Stimulated activated CD4-positive, alpha-beta T cell treated with anti-CD3 and anti-CD28 coated beads, Interleukin-12 subunit alpha, Interleukin-12 subunit beta, amount 100 ng/mL, for 24 hours (primary cell): ENCODE data around the gene TAF11L3.
"Not testable (repeated sequence)": the region's sequence is repeated elsewhere in the genome, so short reads cannot be mapped to it uniquely, and the experiment has no call there.

Experiments used
- DNase-seq, 2 experiments: peaks; one replicate each; pipeline ENCODE4 v3.0.0-alpha.2; 2020; ENCODE audit warnings: low read depth in 2 of 2

Gene TAF11L3

DNA sequence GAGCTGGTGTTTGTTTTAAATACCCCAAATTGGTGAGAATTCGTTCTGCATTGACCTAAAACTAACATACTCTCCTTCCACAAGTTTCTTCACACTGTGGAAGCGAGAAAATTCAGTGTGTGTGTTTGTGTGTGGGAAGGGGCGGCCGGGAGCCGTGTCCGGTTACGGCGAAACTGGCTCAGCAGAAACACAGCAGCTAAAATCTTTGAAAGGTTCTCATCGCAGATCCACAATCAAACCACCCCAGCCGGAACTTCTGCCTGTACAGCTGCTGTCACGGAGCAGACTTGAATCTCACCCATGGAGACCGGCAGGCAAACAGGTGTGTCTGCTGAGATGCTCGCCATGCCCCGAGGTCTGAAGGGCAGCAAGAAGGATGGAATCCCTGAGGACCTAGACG, at the start of gene TAF11L3:
Gene TAF11L3 (plus strand): TSS at position 301 of the 400 bp plus-strand sequence.
- not testable (repeated sequence) for DNase-seq

DNA sequence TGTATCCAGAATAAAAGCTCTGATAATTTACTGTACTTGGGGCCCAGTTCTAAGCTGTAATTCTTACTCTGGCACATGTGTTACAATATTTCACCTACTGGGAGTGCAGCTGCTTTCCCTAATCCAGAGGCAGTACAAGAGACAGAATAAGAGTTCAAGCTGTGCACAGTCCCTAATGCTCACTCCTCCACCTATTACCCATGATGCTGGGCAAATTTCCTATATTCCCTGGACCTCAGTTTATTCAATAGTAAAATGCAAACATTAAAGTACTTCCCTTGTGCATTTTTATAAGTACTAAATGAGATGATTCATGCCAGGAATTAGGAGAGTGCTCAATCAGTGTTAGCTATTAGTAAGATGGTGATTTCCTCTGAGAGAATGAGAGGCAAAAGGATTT, 48.1 kb upstream of the TAF11L3 start:
- no peak for DNase-seq

DNA sequence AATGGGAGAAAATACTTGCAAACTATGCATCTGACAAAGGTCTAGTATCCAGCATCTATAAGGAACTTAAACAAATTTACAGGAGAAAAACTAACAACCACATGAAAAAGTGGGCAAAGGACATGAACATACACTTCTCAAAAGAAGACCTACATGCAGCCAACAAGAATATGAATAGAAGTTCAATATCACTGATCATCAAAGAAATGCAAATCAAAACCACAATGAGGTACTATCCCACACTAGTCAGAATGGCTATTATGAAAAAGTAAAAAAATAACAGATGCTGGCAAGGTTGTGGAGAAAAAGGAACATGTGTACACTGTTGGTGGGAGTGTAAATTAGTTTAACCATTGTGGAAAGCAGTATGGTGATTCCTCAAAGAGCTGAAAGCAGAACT, 43.1 kb upstream of the TAF11L3 start:
- not testable (repeated sequence) for DNase-seq

DNA sequence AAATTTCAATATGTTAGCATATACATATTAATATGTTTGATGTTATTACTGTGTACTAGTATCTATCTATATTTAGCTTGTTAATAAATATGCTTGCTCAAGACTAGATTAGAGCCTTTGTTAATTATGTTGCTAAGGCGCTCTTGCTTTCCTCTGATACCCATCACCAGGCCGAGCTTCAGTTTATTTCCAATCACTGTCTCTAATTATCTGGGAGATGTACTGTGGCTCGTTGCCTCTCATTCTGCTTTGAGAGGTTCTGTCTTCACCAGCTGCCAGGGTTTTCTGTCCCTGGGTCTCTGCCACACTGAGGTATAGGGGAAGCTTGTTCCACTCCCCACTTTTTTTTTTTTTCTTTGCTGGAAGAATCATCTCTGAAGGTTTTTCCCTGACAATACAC, 41.1 kb upstream of the TAF11L3 start:
- DNase-seq: no peak

- DNase-seq: no peak
Measured at GRCh38 chr5:17477573-17478265, 40.4 kb upstream of the TAF11L3 start.

GRCh38 chr5:17481378-17481777, 36.8 kb upstream of the TAF11L3 start:
- no peak for DNase-seq

DNA sequence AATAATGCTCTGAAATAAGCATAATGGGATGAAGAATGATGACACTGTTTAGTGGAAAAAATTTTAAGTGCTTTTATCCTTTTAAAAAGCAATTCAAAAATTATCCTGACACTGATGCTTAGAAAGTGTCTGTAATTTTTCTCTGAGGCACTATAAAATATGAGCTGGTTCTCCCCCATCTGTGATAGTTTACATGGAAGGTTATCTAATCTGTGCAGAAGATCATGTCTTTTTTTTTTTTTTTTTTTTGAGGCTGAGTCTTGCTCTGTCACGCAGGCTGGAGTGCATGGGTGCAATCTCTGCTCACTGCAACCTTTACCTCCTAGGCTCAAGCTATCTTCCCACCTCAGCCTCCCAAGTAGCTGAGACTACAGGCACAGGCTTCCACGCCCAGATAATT, 35.4 kb upstream of the TAF11L3 start:
- DNase-seq: no peak

- not testable (repeated sequence) for DNase-seq
Measured at GRCh38 chr5:17486464-17487173, 31.5 kb upstream of the TAF11L3 start.

GRCh38 chr5:17487174-17487512, 31.0 kb upstream of the TAF11L3 start:
- DNase-seq: no peak

GRCh38 chr5:17491257-17491656, 26.9 kb upstream of the TAF11L3 start:
- not testable (repeated sequence) for DNase-seq

DNA sequence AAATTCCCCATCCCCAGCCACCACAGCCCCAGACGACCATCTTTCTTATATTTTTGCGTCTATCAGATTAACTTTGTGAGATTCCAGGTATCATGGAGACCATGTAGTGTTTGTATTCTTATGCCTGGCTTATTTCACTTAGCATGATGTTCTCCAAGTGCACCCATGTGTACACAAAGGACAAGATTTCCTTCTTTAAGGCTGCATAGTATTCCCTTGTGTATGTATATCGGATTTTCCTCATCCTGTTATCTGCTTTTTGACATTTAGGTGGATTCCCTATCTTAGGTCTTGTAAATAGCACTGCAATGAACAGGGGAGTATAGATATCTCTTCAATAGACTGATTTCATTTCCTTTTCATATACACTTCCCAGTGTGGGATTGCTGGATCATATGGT, 25.4 kb upstream of the TAF11L3 start:
- DNase-seq: no peak

DNA sequence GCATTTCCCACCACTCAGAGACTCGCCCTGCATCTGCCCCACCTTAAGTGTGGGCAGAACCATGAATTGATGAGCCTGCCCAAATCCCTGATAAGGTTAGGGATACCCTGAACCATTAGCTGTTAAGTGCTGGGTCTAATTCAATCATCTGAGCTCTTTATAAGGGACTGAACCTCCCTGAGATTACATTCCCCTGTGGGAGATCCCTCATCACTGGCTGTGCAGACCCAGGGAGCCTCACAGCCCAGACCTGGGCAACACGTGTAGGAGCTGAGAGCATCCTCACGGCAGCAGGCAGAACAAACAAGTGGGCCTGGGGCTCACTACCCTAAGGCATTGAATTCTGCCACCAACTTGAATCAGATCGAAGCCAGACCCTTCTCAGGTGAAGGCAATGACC, 20.7 kb upstream of the TAF11L3 start:
- DNase-seq: no peak

GRCh38 chr5:17497931-17498330, 20.2 kb upstream of the TAF11L3 start, which contains the start of gene TAF11L2:
TSS of gene TAF11L2 (plus strand) at chr5:17498231.
- not testable (repeated sequence) for DNase-seq

DNA sequence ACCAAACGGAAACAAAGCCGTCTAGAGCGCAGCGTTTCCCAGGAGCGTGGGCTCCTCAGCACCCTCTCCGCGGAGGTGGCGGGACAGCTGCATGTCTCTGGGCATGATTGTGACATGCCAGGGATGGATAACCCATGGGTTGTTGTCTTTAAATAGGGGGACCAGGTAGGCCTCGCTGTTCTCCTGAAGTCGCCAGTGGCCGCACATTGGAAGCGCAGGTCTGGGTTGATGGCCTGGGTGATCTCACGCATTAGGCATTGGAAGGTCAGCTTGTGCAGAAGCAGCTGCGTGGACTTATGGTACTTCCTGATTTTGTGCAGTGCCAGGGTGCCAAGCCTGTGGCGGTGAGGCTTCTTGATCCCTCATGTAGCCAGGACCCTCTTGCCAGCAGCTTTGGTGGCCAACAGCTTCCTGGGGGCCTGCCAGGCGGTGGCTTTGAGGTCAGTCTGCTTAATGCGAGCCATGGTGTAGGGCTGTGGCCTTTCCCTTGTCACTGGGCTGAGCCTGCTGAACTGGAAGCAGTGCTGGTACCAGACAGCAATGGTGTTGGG, 6.3 kb upstream of the TAF11L3 start:
- no peak for DNase-seq

DNA sequence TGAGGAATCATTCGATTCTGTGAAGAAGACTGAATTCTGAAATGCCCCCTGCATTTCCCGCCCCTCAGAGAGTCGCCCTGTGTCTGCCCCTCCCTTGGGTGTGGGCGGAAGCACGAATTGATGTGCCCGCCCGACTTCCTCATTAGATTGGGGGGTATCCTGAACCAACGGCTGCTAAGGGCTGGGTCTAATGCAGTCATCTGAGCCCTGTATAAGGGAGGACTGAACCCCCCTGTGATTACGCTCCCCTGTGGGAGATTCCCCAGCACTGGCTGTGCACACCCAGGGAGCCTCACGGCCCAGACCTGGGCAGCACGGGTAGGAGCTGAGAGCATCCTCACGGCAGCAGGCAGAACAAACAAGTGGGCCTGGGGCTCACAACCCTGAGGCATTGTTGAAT, 641 bp upstream of the TAF11L3 start:
- peak in 1 of 2 experiments; percentile 1 for DNase-seq

- not testable (repeated sequence) for DNase-seq
Measured at GRCh38 chr5:17519508-17519907, 1.3 kb downstream of the TAF11L3 start.

GRCh38 chr5:17521501-17521900, 3.3 kb downstream of the TAF11L3 start, which contains the start of gene TAF11L4:
TSS of gene TAF11L4 (plus strand) at chr5:17521801.
- not testable (repeated sequence) for DNase-seq

- not testable (repeated sequence) for DNase-seq
Measured at GRCh38 chr5:17524935-17525334, 6.8 kb downstream of the TAF11L3 start, which contains the start of gene TAF11L5. TSS of gene TAF11L5 (plus strand) at chr5:17525235.

GRCh38 chr5:17526504-17526903, 8.3 kb downstream of the TAF11L3 start:
- not testable (repeated sequence) for DNase-seq

GRCh38 chr5:17528369-17528768, 10.2 kb downstream of the TAF11L3 start, which contains the start of gene TAF11L6:
TSS of gene TAF11L6 (plus strand) at chr5:17528669.
- not testable (repeated sequence) for DNase-seq
